Calu3 (cell line): ENCODE results near the gene CAMKMT. TPM values are rescaled to one million over a fixed set of nuclear protein-coding genes. Genes with fewer than 3 reads are reported as not detected.

Source experiments
- BruUV-seq: library from RNA; stranded (reverse); fragments of 400-500 nt; replicated peaks from 2 replicates; lab custom pipeline; 2021; lab: Mats Ljungman, UMichigan
- CTCF ChIA-PET: fragments of 300-600 bp; sonication (Branson Sonifier 250); formaldehyde crosslinking; loops from one replicate; lab custom pipeline; 2022; ENCODE audit warnings: antibody characterized with exemption; lab: Charles Lee
- DNase-seq: peaks from one replicate; pipeline ENCODE4 v3.0.0; 2022
- H3K27ac Mint-ChIP-seq: one replicate; pipeline ENCODE4 v1.8.0; 2022; ENCODE audit warnings: mixed read lengths; ENCODE audit not compliant: unreplicated experiment
- H3K27me3 Mint-ChIP-seq: one replicate; pipeline ENCODE4 v1.8.0; 2022; ENCODE audit warnings: mixed read lengths; ENCODE audit not compliant: unreplicated experiment
- H3K36me3 Mint-ChIP-seq: one replicate; pipeline ENCODE4 v1.8.0; 2022; ENCODE audit warnings: mild to moderate bottlenecking, moderate library complexity, mixed read lengths; ENCODE audit not compliant: insufficient read depth, unreplicated experiment
- H3K4me1 Mint-ChIP-seq: one replicate; pipeline ENCODE4 v1.8.0; 2022; ENCODE audit warnings: mild to moderate bottlenecking, low read depth, mixed read lengths; ENCODE audit not compliant: unreplicated experiment
- H3K4me3 Mint-ChIP-seq: one replicate; pipeline ENCODE4 v1.8.0; 2022; ENCODE audit warnings: mild to moderate bottlenecking, low read depth, moderate library complexity, mixed read lengths; ENCODE audit not compliant: unreplicated experiment
- H3K9me3 Mint-ChIP-seq: one replicate; pipeline ENCODE4 v1.8.0; 2022; ENCODE audit warnings: low read depth, mixed read lengths; ENCODE audit not compliant: unreplicated experiment
- intact Hi-C: fragments of 100-400 bp; cut with micrococcal nuclease; formaldehyde crosslinking; loops from one replicate; pipeline ENCODE4 v1.10.0; 2022; ENCODE audit not compliant: unreplicated experiment
- total RNA-seq: library from RNA; stranded (reverse); gene quantifications from 2 replicates; pipeline ENCODE4 v1.2.3, GENCODE V29; 2022
- TF ChIP-seq, protein P1 (sequence below): fragments of 200-600 bp; IDR thresholded peaks from one replicate; pipeline ENCODE4 v1.8.0; 2022; ENCODE audit warnings: antibody characterized with exemption; ENCODE audit not compliant: unreplicated experiment

The CAMKMT gene
- total RNA-seq, 1 experiment from 2014 or later, result 20.6 TPM

DNA sequence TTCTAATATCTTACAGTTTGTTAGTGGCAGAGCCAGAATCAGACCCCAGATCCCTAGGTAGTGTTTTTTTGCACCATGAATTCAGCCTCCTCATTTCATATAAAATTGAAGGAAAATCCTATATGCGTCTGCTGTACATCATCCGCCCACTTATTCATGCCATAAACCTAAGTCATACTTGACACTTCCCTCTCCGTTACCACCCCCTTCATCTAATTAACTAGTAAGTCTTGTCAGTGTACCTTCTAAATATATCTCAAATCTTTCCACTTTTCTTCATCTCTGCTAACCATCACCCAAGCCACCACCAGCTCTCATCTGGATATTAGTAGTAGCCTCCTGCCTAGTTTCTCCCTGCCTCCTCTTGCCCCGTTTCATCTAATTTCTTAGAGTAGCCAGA, 331.1 kb downstream of the CAMKMT start:
- intact Hi-C loops, result no loop called here
- H3K27ac Mint-ChIP-seq, result no peak overlapping the region
- TF ChIP-seq, protein P1, sequence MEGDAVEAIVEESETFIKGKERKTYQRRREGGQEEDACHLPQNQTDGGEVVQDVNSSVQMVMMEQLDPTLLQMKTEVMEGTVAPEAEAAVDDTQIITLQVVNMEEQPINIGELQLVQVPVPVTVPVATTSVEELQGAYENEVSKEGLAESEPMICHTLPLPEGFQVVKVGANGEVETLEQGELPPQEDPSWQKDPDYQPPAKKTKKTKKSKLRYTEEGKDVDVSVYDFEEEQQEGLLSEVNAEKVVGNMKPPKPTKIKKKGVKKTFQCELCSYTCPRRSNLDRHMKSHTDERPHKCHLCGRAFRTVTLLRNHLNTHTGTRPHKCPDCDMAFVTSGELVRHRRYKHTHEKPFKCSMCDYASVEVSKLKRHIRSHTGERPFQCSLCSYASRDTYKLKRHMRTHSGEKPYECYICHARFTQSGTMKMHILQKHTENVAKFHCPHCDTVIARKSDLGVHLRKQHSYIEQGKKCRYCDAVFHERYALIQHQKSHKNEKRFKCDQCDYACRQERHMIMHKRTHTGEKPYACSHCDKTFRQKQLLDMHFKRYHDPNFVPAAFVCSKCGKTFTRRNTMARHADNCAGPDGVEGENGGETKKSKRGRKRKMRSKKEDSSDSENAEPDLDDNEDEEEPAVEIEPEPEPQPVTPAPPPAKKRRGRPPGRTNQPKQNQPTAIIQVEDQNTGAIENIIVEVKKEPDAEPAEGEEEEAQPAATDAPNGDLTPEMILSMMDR, result no peak
- no peaks in the 10 kb centered on the region for H3K4me1 Mint-ChIP-seq
- no peak for DNase-seq
- H3K36me3 Mint-ChIP-seq, result no peaks in the 10 kb centered on the region
- no peak overlapping the region for H3K4me3 Mint-ChIP-seq
- BruUV-seq, result no TSS peak
- no peaks in the 10 kb centered on the region for H3K9me3 Mint-ChIP-seq
- CTCF ChIA-PET, result no interaction called here
- no peaks in the 10 kb centered on the region for H3K27me3 Mint-ChIP-seq

DNA sequence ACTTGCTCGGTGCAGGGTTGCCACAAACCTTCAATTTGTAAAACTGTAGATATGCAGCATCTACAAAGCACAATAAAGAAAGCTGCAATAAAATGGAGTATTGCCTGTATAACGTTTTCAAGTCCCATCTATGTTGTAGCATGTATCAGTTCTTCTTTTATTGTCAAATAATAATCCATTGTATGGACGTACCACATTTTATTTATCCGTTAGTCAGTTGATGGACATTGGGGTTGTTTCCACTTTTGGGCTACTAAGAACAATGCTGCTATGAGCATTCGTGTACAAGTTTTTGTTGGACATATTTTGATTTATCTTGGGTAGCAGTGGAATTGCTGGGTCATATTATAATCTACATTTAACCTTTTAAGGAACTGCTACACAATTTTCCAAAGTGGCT, 339.1 kb downstream of the CAMKMT start:
- H3K27me3 Mint-ChIP-seq, result no peaks in the 10 kb centered on the region
- CTCF ChIA-PET, result no interaction called here
- BruUV-seq, result no TSS peak
- no peaks in the 10 kb centered on the region for H3K9me3 Mint-ChIP-seq
- no peak overlapping the region for H3K4me3 Mint-ChIP-seq
- no peak for DNase-seq
- H3K27ac Mint-ChIP-seq, result no peak overlapping the region
- H3K36me3 Mint-ChIP-seq, result no peaks in the 10 kb centered on the region
- TF ChIP-seq, protein P1, result no peak
- H3K4me1 Mint-ChIP-seq, result no peaks in the 10 kb centered on the region
- intact Hi-C loops, result no loop called here

DNA sequence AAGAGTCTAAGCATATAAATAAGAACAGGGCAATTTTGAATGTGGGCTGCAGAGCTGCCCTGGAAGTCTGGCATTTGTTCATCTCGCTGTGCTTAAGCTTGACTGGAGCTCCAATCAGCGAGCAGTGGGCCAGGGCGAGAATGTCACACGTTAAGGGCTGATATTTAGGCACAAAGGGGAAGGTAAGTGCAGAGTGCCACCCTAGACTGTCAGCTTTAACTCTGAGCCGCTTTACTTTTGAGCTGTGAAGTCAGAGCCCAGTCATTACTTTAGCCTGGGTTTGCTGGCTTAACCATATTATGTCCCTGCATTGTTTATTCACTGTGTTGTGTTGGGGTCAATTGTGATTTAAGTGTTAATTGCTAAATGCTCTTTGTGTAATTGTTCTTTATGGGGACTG, 343.6 kb downstream of the CAMKMT start:
- Mint-ChIP-seq H3K27ac (no peak overlapping the region), H3K4me1 (no peaks in the 10 kb centered on the region), H3K4me3 (no peak overlapping the region), H3K27me3 (no peaks in the 10 kb centered on the region), H3K36me3 (no peaks in the 10 kb centered on the region), H3K9me3 (no peaks in the 10 kb centered on the region)
- no TSS peak for BruUV-seq
- CTCF ChIA-PET, result interaction anchor here (0.7 kb wide), 1 partner anchor 226 kb away, joined by 5 read pairs; no protein-coding TSS in a partner anchor
- TF ChIP-seq, protein P1, result no peak
- intact Hi-C loops, result no loop called here
- DNase-seq, result no peak

DNA sequence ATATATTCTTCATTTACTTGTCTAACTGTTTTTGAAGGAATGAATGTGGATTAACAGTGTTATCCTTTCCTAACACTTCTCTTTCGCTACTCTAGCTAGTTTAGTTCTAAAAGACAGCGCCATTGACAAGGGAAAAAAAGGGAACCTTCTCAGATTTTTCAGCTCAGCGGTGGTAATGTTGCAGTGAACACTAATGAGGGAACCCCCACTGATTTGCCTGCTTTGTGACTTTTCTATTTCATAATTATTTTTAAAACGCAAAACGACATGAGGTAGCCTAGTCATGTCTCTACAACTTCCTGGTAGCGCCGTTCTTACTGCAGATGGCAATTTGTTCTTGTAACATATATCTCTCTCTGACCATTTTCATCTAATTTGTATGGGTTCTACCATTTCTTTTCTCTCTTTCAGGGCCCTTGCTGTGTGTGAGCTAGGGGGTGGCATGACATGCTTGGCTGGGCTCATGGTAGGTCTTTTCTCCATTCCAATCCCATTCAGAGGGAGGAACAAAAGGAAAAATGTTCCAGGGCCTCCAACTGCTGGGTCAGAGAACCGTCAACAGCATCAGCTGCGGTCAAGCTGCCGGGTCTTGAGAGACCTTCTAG, 344.2 kb downstream of the CAMKMT start:
- Mint-ChIP-seq H3K27ac (no peak overlapping the region), H3K27me3 (no peaks in the 10 kb centered on the region), H3K9me3 (no peaks in the 10 kb centered on the region), H3K4me1 (no peaks in the 10 kb centered on the region), H3K36me3 (no peaks in the 10 kb centered on the region), H3K4me3 (no peak overlapping the region)
- CTCF ChIA-PET, result no interaction called here
- no TSS peak for BruUV-seq
- intact Hi-C loops, result no loop called here
- TF ChIP-seq, protein P1, result no peak
- no peak for DNase-seq
